A673 (cell line): ENCODE data around the gene TXNDC12.

Source experiments
- CTCF ChIP-seq: fragments of 300-800, 200-600 bp; sonication (generic); conservative IDR thresholded peaks from 2 replicates; pipeline ENCODE4 v1.5.1; 2017; ENCODE audit warnings: low read depth, mild to moderate bottlenecking, antibody characterized with exemption, low read length, moderate library complexity, mixed read lengths
- EZH2 ChIP-seq: fragments of 200-600 bp; sonication (generic); IDR thresholded peaks from 2 replicates; pipeline ENCODE4 v1.6.1; 2017; ENCODE audit warnings: borderline replicate concordance, low read depth, mild to moderate bottlenecking, mixed read lengths, antibody characterized with exemption, low read length; ENCODE audit not compliant: poor library complexity, severe bottlenecking

GRCh38 chr1:52003877-52004276 lies 51.1 kb downstream of the TXNDC12 start:
- TF ChIP-seq CTCF (no peak), EZH2 (no peak)
